SK-N-SH treated with all-trans-retinoic acid at 6 μM for 48 hours (cell line): ENCODE data around the gene SAMD1.

Source experiments
- ARNTL ChIP-seq: fragments of 450-650 bp; formaldehyde crosslinking; IDR thresholded peaks from 2 replicates; pipeline ENCODE4 v1.5.0; 2020; ENCODE audit warnings: low read depth, mild to moderate bottlenecking, moderate library complexity, borderline replicate concordance
- CREB5 ChIP-seq: fragments of 250-450 bp; sonication (Bioruptor Pico); IDR thresholded peaks from 2 replicates; pipeline ENCODE4 v1.5.1; 2020; ENCODE audit warnings: low read depth, mild to moderate bottlenecking, moderate library complexity
- OSR1 ChIP-seq: fragments of 250-450 bp; sonication (Bioruptor Pico); IDR thresholded peaks from 2 replicates; pipeline ENCODE4 v1.8.0; 2022; ENCODE audit warnings: moderate library complexity, mild to moderate bottlenecking, inconsistent platforms
- PATZ1 ChIP-seq: fragments of 250-450 bp; sonication (Bioruptor Pico); IDR thresholded peaks from 2 replicates; pipeline ENCODE4 v1.8.0; 2020; ENCODE audit warnings: mild to moderate bottlenecking, moderate library complexity, borderline replicate concordance
- RARB ChIP-seq: fragments of 250-450 bp; sonication (Bioruptor Pico); IDR thresholded peaks from 2 replicates; pipeline ENCODE4 v1.8.0; 2021; ENCODE audit warnings: mild to moderate bottlenecking, moderate library complexity
- SNAI2 ChIP-seq: fragments of 250-450 bp; sonication (Bioruptor Pico); IDR thresholded peaks from 2 replicates; pipeline ENCODE4 v1.5.0; 2020; ENCODE audit warnings: mild to moderate bottlenecking, moderate library complexity
- TOX ChIP-seq: fragments of 250-450 bp; sonication (Bioruptor Pico); IDR thresholded peaks from 2 replicates; pipeline ENCODE4 v1.8.0; 2021; ENCODE audit warnings: mild to moderate bottlenecking, moderate library complexity, borderline replicate concordance
- ZC3H10 ChIP-seq: fragments of 250-450 bp; sonication (Bioruptor Pico); IDR thresholded peaks from 2 replicates; pipeline ENCODE4 v1.5.1; 2021; ENCODE audit warnings: mild to moderate bottlenecking, moderate library complexity
- ZFP3 ChIP-seq: fragments of 250-450 bp; sonication (Bioruptor Pico); IDR thresholded peaks from 2 replicates; pipeline ENCODE4 v1.5.0; 2020; ENCODE audit warnings: mild to moderate bottlenecking, moderate library complexity
- ZFP30 ChIP-seq: fragments of 450-650 bp; formaldehyde crosslinking; IDR thresholded peaks from 2 replicates; pipeline ENCODE4 v1.5.0; 2022; ENCODE audit warnings: mild to moderate bottlenecking, moderate library complexity
- ZNF70 ChIP-seq: fragments of 450-650 bp; formaldehyde crosslinking; IDR thresholded peaks from 2 replicates; pipeline ENCODE4 v1.5.0; 2020; ENCODE audit warnings: mild to moderate bottlenecking, moderate library complexity
- ZNF8 ChIP-seq: fragments of 450-650 bp; formaldehyde crosslinking; IDR thresholded peaks from 2 replicates; pipeline ENCODE4 v1.5.0; 2020; ENCODE audit warnings: mild to moderate bottlenecking, moderate library complexity
- TF ChIP-seq, protein P1 (sequence below): fragments of 250-450 bp; sonication (Bioruptor Pico); IDR thresholded peaks from 2 replicates; pipeline ENCODE4 v1.8.0; 2021; ENCODE audit warnings: low read depth, mild to moderate bottlenecking, moderate library complexity, borderline replicate concordance

GRCh38 chr19:14135985-14136508 is 45.5 kb upstream of the SAMD1 start:
- no peak for TF ChIP-seq RARB
- no peak for TF ChIP-seq ZFP30 (CRISPR knock-in tag)
- TF ChIP-seq CREB5 (CRISPR knock-in tag): no peak
- TF ChIP-seq, protein P1, sequence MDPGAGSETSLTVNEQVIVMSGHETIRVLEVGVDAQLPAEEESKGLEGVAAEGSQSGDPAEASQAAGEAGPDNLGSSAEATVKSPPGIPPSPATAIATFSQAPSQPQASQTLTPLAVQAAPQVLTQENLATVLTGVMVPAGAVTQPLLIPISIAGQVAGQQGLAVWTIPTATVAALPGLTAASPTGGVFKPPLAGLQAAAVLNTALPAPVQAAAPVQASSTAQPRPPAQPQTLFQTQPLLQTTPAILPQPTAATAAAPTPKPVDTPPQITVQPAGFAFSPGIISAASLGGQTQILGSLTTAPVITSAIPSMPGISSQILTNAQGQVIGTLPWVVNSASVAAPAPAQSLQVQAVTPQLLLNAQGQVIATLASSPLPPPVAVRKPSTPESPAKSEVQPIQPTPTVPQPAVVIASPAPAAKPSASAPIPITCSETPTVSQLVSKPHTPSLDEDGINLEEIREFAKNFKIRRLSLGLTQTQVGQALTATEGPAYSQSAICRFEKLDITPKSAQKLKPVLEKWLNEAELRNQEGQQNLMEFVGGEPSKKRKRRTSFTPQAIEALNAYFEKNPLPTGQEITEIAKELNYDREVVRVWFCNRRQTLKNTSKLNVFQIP: no peak
- no peak for TF ChIP-seq ZNF8 (CRISPR knock-in tag)
- no peak for TF ChIP-seq OSR1 (CRISPR knock-in tag)
- TF ChIP-seq ZC3H10 (CRISPR knock-in tag): no peak
- TF ChIP-seq ZFP3 (CRISPR knock-in tag): no peak
- TF ChIP-seq SNAI2 (CRISPR knock-in tag): no peak
- no peak for TF ChIP-seq ARNTL (CRISPR knock-in tag)
- TF ChIP-seq ZNF70 (CRISPR knock-in tag): no peak
- no peak for TF ChIP-seq PATZ1 (CRISPR knock-in tag)
- no peak for TF ChIP-seq TOX
